ENCODE measurements around the gene DPF3. TPM values are rescaled to one million over a fixed set of nuclear protein-coding genes. Genes with fewer than 3 reads are reported as not detected.

DPF3 gene
- polyA plus RNA-seq (2012; ENCODE audit: insufficient read depth, insufficient read length), result 6.5 TPM

- H3K4me3 ChIP-seq (ENCODE audit: low read length), result peak within 1 kb of the TSS; percentile 86
- DNase-seq (ENCODE audit: low read depth, low spot score), result peak; percentile 93
Observed at GRCh38 chr14:72893636-72894322, at the start of gene DPF3. Gene DPF3 (minus strand): TSS chr14:72894101. CDS start chr14:72894088, 13 bp downstream.

GRCh38 chr14:72942934-72943333 lies 49.0 kb upstream of the DPF3 start:
- no peak overlapping the region for H3K4me3 ChIP-seq (ENCODE audit: low read length)
- DNase-seq (ENCODE audit: low read depth, low spot score), result no peak

GRCh38 chr14:72941286-72941985 lies 47.5 kb upstream of the DPF3 start:
- H3K4me3 ChIP-seq (ENCODE audit: low read length), result no peak overlapping the region
- no peak for DNase-seq (ENCODE audit: low read depth, low spot score)

GRCh38 chr14:72939630-72940029 lies 45.7 kb upstream of the DPF3 start:
- DNase-seq (ENCODE audit: low read depth, low spot score), result no peak
- no peak overlapping the region for H3K4me3 ChIP-seq (ENCODE audit: low read length)

- DNase-seq (ENCODE audit: low read depth, low spot score), result no peak
- no peak overlapping the region for H3K4me3 ChIP-seq (ENCODE audit: low read length)
Observed at GRCh38 chr14:72932893-72933292, 39.0 kb upstream of the DPF3 start.

GRCh38 chr14:72929316-72930080 lies 35.6 kb upstream of the DPF3 start:
- DNase-seq (ENCODE audit: low read depth, low spot score), result no peak
- no peak overlapping the region for H3K4me3 ChIP-seq (ENCODE audit: low read length)

DNA sequence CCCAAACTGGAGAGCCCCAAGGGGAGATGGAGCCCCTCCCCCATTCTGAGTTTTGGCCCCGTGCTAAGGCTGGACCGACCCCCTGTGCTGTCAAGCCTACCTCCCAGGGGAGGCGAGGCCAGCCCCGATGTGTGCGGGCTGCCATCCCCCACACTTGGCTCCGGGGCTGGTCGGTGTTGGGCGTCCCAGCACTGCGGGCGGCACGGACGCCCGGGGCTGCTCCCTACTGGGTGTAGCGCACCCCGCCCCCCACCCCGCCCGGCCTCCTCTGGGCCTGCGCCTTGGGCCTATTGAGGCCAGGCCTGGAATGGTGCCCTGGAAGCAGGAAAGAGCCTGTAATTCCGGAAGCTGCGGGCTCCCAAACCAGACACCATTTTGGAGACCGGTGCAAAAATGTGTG lies 35.0 kb upstream of the DPF3 start:
- no peak for DNase-seq (ENCODE audit: low read depth, low spot score)
- H3K4me3 ChIP-seq (ENCODE audit: low read length), result no peak overlapping the region

- DNase-seq (ENCODE audit: low read depth, low spot score), result peak; percentile 96
- peak within 1 kb of the TSS; percentile 89 for H3K4me3 ChIP-seq (ENCODE audit: low read length)
Observed at GRCh38 chr14:72926292-72927028, 32.6 kb upstream of the DPF3 start, which contains the start of gene DCAF4. Gene DCAF4 (plus strand): TSS chr14:72926464. CDS start chr14:72937979, 11,515 bp downstream.

DNA sequence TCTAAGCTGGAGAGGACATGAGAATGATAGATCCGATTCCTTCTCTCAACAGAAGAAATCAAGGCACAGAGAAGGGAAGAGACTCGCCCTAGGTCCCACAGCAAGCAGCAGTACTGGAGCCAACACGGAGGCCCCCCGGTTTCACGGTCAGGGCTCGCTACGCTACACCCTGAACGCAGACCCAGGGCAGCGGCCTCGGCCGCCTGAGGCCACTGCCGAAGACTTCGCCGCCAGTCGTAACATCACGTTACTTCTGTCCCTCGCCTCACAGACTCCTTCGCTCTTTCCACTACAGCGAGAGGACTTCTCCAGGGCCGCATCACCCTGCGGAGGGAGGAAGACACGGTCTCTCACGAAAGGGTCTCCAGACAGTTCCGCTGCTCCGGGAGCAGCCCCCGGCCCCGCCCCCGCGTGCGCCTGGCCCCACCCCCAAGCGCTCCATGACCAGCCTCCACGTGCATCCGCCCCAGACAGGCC lies 32.0 kb upstream of the DPF3 start:
- no peak for DNase-seq (ENCODE audit: low read depth, low spot score)

DNA sequence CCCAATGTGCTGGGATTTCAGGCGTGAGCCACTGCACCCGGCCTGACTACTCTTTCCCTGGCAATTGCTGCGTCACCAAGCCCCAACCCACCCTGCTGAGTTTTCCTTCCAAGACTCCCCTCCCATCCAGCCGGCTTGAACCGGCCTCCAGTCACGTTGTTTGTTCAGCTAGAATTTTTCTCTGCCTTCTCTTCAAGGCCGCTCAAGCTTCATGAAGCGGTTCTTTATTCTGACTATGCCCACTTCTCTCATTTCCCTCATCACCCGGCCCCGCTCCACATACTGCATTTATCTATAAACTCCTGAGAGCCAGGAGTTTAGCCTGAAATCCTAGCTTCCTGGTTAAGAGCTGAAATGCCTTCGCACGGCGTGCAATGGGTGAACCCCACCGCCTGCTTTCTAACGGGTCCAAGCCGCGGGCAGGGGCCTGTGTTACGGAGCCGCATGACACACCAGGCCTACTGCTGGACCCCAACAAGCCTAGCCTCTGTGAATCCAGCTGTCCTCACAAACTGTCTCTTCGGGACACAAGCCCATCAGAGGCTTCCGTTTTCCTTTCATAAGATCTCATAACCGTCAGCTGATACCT lies 31.4 kb upstream of the DPF3 start:
- no peak overlapping the region for H3K4me3 ChIP-seq (ENCODE audit: low read length)
- no peak for DNase-seq (ENCODE audit: low read depth, low spot score)

More for the DNA sequence above, 32.0 kb upstream of the DPF3 start:
- H3K4me3 ChIP-seq (ENCODE audit: low read length), result peak overlapping the region; percentile 89

GRCh38 chr14:72924337-72924736 lies 30.4 kb upstream of the DPF3 start:
- no peak for DNase-seq (ENCODE audit: low read depth, low spot score)
- no peak overlapping the region for H3K4me3 ChIP-seq (ENCODE audit: low read length)

DNA sequence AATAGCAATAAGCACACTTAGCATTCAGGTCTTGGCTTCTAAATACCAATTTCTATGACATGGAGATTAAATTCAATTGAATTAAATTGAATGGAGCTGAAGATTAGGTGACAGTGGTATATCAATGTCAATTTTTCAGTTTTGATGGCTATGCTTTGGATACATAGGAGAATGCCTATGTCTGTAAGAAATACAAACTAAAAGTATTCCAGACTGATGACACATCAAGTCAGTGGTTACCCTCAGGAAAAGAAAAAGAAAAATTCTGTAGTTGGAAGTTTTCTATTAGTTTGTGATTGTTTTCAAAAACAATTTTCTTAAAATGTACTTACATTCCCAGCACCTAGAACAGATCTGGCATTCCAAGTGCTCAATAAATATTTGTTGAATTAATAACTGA lies 27.5 kb upstream of the DPF3 start:
- DNase-seq (ENCODE audit: low read depth, low spot score), result no peak
- no peak overlapping the region for H3K4me3 ChIP-seq (ENCODE audit: low read length)

GRCh38 chr14:72920008-72920407 lies 26.1 kb upstream of the DPF3 start:
- DNase-seq (ENCODE audit: low read depth, low spot score), result no peak
- no peak overlapping the region for H3K4me3 ChIP-seq (ENCODE audit: low read length)

- no peak for DNase-seq (ENCODE audit: low read depth, low spot score)
- no peak overlapping the region for H3K4me3 ChIP-seq (ENCODE audit: low read length)
Observed at GRCh38 chr14:72917094-72917802, 23.3 kb upstream of the DPF3 start.

DNA sequence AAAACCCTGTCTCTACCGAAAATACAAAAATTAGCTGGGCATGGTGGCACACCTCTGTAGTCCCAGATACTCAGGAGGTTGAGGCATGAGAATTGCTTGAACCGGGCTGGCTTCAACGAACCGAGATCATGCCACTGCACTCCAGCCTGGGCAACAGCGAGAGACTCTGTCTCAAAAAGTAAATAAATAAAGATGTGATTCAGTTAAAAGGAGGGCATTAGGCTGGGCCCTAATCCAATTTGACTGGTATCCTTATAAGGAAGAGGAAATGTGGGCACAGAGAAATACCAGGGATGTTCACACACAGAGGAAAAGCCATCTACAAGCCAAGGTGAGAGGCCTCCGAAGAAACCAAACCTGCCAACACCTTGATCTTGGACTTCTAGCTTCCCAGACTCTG lies 22.3 kb upstream of the DPF3 start:
- no peak for DNase-seq (ENCODE audit: low read depth, low spot score)
- H3K4me3 ChIP-seq (ENCODE audit: low read length), result no peak overlapping the region

GRCh38 chr14:72913809-72914208 lies 19.9 kb upstream of the DPF3 start:
- no peak for DNase-seq (ENCODE audit: low read depth, low spot score)
- no peak overlapping the region for H3K4me3 ChIP-seq (ENCODE audit: low read length)

GRCh38 chr14:72909163-72909562 lies 15.3 kb upstream of the DPF3 start:
- H3K4me3 ChIP-seq (ENCODE audit: low read length), result no peak overlapping the region
- no peak for DNase-seq (ENCODE audit: low read depth, low spot score)

DNA sequence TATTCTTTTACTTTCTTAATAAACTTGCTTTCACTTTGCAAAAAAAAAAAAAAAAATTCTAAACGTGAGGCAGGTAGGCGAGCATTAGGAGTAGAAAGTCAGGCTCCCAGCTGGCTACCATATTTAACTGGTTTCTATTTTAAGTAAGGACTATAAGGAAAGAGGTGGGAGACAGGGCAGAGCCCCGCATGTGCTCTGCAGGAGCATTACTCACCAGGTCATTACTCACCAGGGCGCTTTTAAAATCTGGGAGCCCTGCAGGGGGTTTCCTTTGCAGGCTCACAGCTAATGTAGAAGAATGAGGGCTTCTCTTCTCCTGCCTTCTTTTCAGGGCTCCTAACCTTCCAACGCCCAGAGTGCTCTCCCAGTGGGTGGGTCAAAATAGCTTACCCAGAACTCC lies 14.0 kb upstream of the DPF3 start:
- DNase-seq (ENCODE audit: low read depth, low spot score), result no peak
- no peak overlapping the region for H3K4me3 ChIP-seq (ENCODE audit: low read length)

Data from Jurkat, Clone E6-1 (cell line).